GM15510 (cell line): Measurements from ENCODE around the gene OR1K1.

Experiments used
- POLR2A ChIP-seq: IDR thresholded peaks from 3 replicates; pipeline ENCODE4 v1.6.1; 2011; ENCODE audit warnings: borderline replicate concordance; ENCODE audit not compliant: insufficient read length; ENCODE audit errors: extremely low read depth

Gene OR1K1

GRCh38 chr9:122797316-122798063 is 2.4 kb upstream of the OR1K1 start:
- TF ChIP-seq POLR2A: no peak

- no peak for TF ChIP-seq POLR2A
Measured at GRCh38 chr9:122806661-122807060, 6.7 kb downstream of the OR1K1 start.

GRCh38 chr9:122807271-122807900 is 7.5 kb downstream of the OR1K1 start:
- TF ChIP-seq POLR2A: no peak

GRCh38 chr9:122808141-122808540 is 8.2 kb downstream of the OR1K1 start:
- no peak for TF ChIP-seq POLR2A

- TF ChIP-seq POLR2A: no peak
Measured at GRCh38 chr9:122810306-122810946, 10.5 kb downstream of the OR1K1 start.

GRCh38 chr9:122812736-122813135 is 12.8 kb downstream of the OR1K1 start:
- no peak for TF ChIP-seq POLR2A

GRCh38 chr9:122814545-122814944 is 14.6 kb downstream of the OR1K1 start:
- TF ChIP-seq POLR2A: no peak

- TF ChIP-seq POLR2A: no peak
Measured at GRCh38 chr9:122815544-122815943, 15.6 kb downstream of the OR1K1 start.

- no peak for TF ChIP-seq POLR2A
Measured at GRCh38 chr9:122816163-122816867, 16.4 kb downstream of the OR1K1 start.

- TF ChIP-seq POLR2A: no peak
Measured at GRCh38 chr9:122819326-122819725, 19.4 kb downstream of the OR1K1 start.

- no peak for TF ChIP-seq POLR2A
Measured at GRCh38 chr9:122819791-122820489, 20.0 kb downstream of the OR1K1 start.

- TF ChIP-seq POLR2A: no peak
Measured at GRCh38 chr9:122820490-122820845, 20.5 kb downstream of the OR1K1 start.

GRCh38 chr9:122821278-122821943 is 21.5 kb downstream of the OR1K1 start:
- TF ChIP-seq POLR2A: no peak

- no peak for TF ChIP-seq POLR2A
Measured at GRCh38 chr9:122822056-122822455, 22.1 kb downstream of the OR1K1 start.

- TF ChIP-seq POLR2A: no peak
Measured at GRCh38 chr9:122822938-122823337, 23.0 kb downstream of the OR1K1 start.

GRCh38 chr9:122827761-122828093 is 27.8 kb downstream of the OR1K1 start:
- TF ChIP-seq POLR2A: no peak
